HG03095 (cell line): ENCODE measurements around the gene OTUB1.

Experiments
- ATAC-seq: cut with Tn5 transposase; IDR thresholded peaks from one replicate; pipeline ENCODE4 v1.9.1; 2021; ENCODE audit warnings: moderate library complexity; ENCODE audit not compliant: unreplicated experiment

The OTUB1 gene

GRCh38 chr11:64004590-64004984 lies 18.3 kb downstream of the OTUB1 start:
- no peak for ATAC-seq

DNA sequence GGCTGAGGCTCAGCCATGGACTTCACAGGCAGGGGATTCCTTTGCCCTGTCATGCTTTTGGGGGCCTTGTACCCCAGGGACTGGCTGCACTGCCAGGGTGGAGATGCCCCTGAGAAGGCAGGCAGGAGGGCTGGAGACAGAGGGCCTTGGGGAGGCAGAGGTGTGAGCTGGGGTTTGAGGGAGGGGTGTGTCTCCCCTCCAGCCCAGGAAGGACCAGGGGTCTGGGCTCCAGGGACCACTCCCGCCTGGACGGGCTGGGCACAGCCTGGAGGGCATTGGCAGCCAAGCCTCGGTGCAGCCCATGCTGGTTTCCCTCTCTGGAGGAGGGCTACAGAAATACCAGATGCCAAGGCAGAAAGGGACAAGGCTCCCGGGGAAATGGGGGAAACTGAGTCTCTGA lies 19.5 kb downstream of the OTUB1 start:
- ATAC-seq: no peak

DNA sequence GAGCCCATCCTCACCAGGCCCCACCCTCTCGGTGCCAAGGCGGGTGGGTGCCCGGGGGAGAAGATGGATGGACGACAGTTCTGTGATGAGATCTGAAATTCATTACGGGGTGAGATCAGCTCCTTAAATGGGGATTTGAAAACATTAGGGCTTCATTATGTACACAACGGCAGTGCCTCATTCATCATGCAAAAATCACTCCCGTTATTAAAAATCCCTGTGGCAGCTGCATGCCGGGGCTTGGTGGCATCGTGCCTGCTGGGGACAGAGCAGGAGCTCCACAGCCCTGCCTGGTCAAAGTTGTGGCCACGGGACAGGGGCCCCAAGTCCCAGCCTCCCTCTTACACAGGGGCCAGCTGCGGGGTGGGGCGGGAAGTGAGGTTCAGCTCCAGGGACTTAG lies 20.2 kb downstream of the OTUB1 start:
- no peak for ATAC-seq

DNA sequence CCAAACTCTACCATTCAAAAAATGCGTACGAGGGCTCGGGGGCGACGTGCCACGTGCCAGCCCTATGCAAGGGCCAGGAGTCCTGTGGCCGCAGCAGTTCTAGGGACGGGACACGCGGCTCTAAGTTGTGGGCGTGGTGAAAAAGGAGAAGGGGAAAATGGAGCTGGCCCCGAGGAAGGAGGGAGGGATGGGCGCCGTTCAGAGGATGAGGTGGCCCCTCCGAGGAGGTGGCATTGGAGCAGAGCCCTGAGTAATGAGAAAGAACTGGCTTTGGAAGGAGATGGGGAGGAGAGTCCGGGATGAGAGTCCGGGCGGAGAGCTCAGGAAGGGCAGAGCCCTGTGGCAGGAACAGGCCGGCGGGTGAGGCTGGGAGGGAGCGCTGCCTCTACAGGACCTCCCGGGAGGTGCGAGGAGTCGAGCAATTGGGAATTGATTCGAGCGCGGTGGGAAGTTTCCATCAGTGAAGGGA lies 21.0 kb downstream of the OTUB1 start:
- ATAC-seq: no peak

- ATAC-seq: no peak
Observed at GRCh38 chr11:64007629-64008282, 21.5 kb downstream of the OTUB1 start.

GRCh38 chr11:64008283-64008913 lies 22.2 kb downstream of the OTUB1 start:
- ATAC-seq: no peak

GRCh38 chr11:64008914-64009633 lies 22.8 kb downstream of the OTUB1 start:
- no peak for ATAC-seq

DNA sequence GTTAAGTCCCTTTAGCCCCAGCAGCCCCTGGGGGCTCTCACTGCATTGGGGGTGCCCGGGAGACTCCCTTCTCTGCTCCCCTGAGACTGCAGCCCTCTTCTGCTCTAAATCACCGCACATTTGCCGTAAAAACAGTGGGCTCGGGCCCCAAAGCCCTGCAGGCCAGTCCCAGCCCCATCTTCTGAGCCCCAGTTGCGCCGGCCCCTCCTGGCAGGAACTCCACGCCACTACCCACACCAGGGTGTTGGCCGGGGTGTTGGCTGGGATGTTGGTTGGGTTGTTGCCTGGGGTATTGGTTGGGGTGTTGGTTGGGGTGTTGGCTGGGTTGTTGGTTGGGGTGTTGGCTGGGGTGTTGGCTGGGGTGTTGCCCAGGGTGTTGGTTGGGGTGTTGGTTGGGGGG lies 23.5 kb downstream of the OTUB1 start:
- no peak for ATAC-seq

DNA sequence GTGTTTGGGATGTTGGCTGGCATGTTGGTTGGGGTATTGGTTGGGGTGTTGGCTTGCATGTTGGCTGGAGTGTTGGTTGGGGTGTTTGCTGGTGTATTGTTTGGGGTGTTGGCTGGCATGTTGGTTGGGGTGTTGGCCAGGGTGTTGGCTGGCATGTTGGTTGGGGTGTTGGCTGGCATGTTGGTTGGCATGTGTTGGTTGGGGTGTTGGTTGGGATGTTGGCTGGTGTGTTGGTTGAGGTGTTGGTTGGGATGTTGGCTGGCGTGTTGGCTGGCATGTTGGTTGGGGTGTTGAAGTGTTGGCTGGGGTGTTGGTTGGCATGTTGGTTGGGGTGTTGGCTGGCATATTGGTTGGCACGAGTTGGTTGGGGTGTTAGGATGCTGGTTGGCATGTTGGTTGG lies 24.5 kb downstream of the OTUB1 start:
- no peak for ATAC-seq

DNA sequence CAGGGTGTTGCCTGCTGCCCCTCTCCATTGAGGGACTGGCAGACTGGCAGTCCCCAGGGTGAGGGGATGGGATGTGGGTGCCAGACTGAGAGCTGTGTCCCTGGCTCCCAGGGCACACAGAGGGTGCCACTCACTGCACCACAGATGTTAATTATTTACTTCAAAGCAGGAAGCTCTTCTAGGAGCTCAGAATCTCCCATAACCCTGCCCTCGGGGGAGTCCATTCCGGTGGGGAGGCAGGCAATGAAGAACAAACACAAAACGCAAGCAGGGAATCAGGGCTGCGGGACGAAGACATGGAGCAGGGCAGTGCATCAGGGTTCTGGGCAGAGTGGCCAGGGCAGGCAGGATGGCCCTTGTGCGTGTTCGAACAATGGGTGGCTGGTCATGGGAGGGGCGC lies 25.1 kb downstream of the OTUB1 start:
- ATAC-seq: no peak

- ATAC-seq: no peak
Observed at GRCh38 chr11:64013141-64013896, 27.1 kb downstream of the OTUB1 start.

DNA sequence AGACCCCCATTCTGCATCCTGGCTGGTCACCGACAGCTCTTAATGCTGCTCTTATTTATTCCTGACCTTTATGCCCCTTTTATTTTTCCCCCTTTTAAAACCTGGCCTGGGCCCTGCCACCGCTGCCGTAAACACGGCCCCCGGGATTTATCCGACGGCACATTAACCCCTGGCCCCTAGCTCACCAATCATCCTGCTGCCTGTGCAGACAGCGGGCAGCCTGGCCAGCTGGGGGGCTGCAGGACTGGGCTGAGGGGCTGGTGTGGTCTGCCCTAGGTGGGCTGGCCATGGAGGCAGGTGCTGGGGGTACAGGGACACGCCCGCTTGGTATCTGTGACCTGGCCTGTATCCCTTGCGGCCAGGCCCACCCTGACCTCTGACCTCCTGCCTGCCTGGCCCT lies 28.1 kb downstream of the OTUB1 start:
- ATAC-seq: no peak

DNA sequence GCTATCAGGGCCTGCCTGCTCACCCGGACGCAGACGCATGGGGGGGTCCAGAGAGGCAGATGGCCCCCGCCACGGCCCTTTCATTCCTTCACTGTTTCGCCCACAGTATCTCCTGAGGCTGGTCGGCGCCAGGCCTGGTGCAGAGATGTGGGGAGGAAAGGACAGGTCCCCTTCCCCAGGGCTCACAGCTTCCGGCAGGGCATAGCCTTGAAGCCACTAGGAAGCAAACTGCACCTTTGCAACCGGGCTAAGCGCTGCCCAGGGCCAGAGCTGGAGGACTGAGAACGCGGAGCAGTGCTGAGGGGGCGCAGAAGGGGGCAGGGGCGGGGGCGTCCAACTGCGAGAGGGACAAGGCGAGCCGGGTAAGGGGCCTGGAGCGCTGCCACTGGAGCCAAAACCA lies 29.3 kb downstream of the OTUB1 start:
- no peak for ATAC-seq

DNA sequence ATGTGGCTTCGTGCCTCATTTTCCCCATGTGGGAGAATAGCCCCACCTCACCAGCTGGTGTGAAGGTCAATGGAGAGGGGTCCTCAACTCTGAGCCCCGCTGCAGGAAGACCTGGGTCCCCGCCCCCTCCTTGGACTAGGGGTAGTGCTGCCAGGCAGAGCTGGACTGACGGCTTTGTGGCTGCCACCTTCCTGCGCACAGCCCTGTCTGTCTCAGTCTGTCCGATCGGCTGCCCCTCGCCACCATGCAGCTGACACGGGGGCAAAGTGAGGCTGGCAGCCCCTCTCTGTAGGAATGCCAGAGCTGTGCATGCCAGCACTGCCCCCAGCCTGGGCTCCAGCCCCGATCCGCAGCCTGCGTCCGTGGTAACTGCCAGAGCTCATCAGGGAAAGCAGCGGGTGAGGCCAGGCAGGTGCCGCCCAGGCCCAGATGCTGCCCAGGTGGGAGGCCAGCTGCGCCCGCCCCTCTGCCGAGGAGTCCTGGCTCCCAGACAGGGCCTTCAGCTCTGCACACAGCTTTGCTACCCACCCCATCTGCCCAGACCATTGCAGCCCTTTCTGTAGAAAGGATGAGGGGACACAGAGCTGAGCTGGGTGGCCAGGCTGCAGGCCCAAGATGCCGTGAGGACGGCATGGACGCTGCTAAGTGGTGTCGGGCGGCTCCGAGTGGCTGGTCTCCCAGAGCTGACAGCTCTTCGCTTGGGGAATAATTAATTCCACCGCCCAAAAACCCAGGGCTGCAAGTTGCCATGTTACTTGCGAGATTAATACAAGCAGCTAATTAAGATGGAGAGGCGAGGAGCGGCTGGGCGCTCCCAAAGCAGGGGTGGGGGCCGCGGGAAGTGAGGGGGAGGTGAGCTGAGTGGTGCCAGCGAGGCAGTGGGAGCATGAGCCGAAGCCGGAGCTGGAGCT lies 30.0 kb downstream of the OTUB1 start:
- ATAC-seq: no peak

DNA sequence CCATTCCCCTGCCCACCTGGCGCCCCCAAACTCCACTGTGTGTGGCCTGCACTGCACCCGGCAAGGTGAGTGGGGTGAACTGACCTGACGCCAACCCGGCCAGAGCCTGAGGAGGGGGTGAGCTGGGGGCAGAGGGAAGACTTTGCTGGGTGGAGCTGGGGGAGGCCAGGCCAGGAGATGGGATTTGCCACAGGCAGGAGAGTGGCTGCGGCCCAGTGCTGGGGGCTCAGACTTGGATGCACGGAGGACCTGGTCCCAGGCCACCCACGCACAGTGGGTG lies 31.6 kb downstream of the OTUB1 start:
- no peak for ATAC-seq

GRCh38 chr11:64018310-64018709 lies 32.1 kb downstream of the OTUB1 start:
- no peak for ATAC-seq

GRCh38 chr11:64019106-64020037 lies 33.1 kb downstream of the OTUB1 start:
- ATAC-seq: no peak

- no peak for ATAC-seq
Observed at GRCh38 chr11:64020976-64021756, 34.9 kb downstream of the OTUB1 start.

GRCh38 chr11:64021757-64022093 lies 35.5 kb downstream of the OTUB1 start:
- no peak for ATAC-seq
